Measurements from ENCODE around the gene WWOX. TPM values are rescaled to one million over a fixed set of nuclear protein-coding genes. Genes with fewer than 3 reads are reported as not detected.

WWOX gene
- total RNA-seq, 4 donors from 2014 or later: 12.9 to 53.5 (median 25.6) TPM

DNA sequence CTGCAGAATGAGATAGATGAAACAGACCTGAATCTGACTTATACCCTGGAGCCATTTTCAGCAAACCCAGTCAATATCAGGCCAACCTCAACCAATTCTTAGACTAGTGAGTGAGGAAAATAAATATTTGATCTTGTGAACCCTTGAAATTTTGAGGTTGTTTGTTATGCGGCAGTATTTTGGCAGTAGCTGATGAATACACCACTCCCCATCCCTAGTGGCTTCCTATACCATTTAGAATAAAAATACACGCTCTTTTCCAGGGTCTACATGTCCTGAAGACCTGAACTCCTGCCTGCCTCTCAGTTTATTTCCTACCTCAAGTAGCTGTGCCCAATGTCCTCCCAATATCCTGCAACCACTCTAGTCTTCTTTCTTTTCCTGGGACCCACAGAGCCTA is 647.3 kb downstream of the WWOX start:
- H3K4me1 ChIP-seq: peaks cover 0 to 23% (median 8%) of the 10 kb centered on the region in 3 donors
- H3K4me3 ChIP-seq: no peak overlapping the region
- H3K27ac ChIP-seq: no peak overlapping the region
- no peak for ATAC-seq
- H3K36me3 ChIP-seq: no peaks in the 10 kb centered on the region
- no peaks in the 10 kb centered on the region for H3K27me3 ChIP-seq
- no peaks in the 10 kb centered on the region for H3K9me3 ChIP-seq
- no peak for TF ChIP-seq POLR2A (IDR thresholded peaks at IDR 0.05)
- 92 to 97% methylated on average over 2 of the region's 2 CpGs for whole genome bisulfite sequencing, 2 donors (ENCODE audit: low coverage in 1 of 2)

DNA sequence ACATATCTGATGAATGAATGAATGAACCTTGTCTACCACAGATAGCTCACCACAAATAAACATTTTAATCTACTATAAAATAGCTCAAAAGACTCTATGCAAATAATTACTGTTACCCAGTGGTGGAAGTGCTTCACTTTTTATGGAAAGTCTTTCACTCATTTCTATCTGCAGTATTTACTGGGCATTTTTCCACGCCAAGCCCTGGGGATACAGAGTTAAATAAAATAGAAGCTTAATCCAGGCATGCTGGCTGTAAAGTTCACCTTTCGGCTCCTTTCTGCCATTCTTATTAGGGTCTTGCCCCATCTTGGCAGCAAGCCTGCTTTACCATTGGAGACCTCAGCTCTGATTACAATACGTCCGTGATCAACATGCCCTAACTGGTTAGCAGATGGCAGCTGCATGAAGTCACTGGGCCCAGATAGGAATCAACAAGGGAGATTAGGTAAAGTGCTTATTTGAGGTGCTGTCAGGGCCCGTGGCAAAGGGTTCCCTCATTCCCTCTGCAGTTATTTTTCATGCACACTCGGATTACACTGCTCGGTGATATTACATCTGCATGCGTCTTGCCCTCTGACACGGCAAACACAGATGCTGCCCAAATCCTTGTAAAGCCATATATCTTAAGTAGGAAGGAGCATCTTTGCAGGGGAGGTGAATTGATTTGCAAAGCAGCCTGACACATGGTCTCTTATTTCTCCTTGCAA is 648.9 kb downstream of the WWOX start:
- Histone ChIP-seq H3K27ac (no peak overlapping the region), H3K27me3 (no peaks in the 10 kb centered on the region), H3K36me3 (no peaks in the 10 kb centered on the region), H3K4me3 (no peak overlapping the region), H3K4me1 (peaks cover 0 to 31% (median 8%) of the 10 kb centered on the region in 3 donors), H3K9me3 (no peaks in the 10 kb centered on the region)
- ATAC-seq: no peak
- no peak for TF ChIP-seq EP300 (IDR thresholded peaks at IDR 0.05)
- TF ChIP-seq POLR2AphosphoS5 (IDR thresholded peaks at IDR 0.05): no peak
- TF ChIP-seq, protein P1, sequence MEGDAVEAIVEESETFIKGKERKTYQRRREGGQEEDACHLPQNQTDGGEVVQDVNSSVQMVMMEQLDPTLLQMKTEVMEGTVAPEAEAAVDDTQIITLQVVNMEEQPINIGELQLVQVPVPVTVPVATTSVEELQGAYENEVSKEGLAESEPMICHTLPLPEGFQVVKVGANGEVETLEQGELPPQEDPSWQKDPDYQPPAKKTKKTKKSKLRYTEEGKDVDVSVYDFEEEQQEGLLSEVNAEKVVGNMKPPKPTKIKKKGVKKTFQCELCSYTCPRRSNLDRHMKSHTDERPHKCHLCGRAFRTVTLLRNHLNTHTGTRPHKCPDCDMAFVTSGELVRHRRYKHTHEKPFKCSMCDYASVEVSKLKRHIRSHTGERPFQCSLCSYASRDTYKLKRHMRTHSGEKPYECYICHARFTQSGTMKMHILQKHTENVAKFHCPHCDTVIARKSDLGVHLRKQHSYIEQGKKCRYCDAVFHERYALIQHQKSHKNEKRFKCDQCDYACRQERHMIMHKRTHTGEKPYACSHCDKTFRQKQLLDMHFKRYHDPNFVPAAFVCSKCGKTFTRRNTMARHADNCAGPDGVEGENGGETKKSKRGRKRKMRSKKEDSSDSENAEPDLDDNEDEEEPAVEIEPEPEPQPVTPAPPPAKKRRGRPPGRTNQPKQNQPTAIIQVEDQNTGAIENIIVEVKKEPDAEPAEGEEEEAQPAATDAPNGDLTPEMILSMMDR (IDR thresholded peaks at IDR 0.05): no peak
- TF ChIP-seq POLR2A (IDR thresholded peaks at IDR 0.05): no peak
- WGBS, 2 donors (ENCODE audit: low coverage in 1 of 2): 90 to 96% methylated on average over 8 to 9 of the region's 9 CpGs

DNA sequence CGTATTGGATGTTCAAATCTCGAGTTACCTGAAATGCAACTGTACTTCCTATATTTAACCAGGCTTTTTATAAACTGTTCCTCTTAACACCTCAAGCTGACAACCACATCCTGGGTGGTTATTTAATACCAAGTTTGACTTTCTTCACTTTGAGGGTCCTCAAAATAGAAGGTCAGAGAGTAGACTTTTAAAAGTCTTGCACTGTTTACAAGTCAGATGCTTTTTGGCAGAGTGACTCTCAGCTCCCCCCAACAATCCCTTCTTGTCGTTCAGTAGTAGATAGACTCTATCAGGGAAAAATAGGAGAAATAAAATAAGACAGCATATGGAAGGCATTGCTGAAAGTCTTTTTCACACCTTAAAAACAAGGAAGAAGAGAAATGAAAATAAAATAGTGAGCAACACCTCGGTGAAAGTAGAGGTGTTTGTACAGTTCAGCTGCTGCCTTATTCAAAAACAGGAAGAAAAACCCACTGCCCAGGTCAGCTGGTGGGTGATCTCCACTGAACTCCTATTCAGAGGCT is 650.4 kb downstream of the WWOX start:
- 51 to 79% methylated on average over 3 to 4 of the region's 4 CpGs for WGBS, 2 donors (ENCODE audit: low coverage in 1 of 2)
- no peaks in the 10 kb centered on the region for H3K9me3 ChIP-seq

DNA sequence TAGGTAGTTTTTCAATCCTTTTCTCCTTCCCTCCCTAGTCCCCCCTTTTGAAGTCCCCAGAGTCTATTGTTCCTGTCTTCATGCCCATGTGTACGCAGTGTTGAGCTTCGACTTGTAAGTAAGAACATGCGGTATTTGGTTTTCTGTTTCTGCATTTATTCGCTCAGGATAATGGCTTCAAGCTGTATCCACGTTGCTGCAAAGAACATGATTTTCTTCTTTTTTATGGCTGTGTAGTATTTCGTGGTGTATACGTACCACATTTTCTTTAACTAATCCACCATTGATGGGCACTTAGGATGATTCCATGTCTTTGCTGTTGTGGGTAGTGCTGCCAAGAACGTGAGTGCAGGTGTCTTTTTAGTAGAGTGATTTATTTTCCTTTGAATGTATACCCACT is 651.2 kb downstream of the WWOX start:
- H3K36me3 ChIP-seq: no peaks in the 10 kb centered on the region
- peaks cover 0 to 20% (median 5%) of the 10 kb centered on the region in 3 donors for H3K4me1 ChIP-seq
- no peaks in the 10 kb centered on the region for H3K27me3 ChIP-seq
- no peak overlapping the region for H3K27ac ChIP-seq
- H3K9me3 ChIP-seq: no peaks in the 10 kb centered on the region
- 88 to 100% methylated on average over 3 to 8 of the region's 8 CpGs for WGBS, 2 donors (ENCODE audit: low coverage in 1 of 2)
- no peak overlapping the region for H3K4me3 ChIP-seq
- TF ChIP-seq POLR2AphosphoS5 (IDR thresholded peaks at IDR 0.05) (no peak), POLR2A (IDR thresholded peaks at IDR 0.05) (no peak), EP300 (IDR thresholded peaks at IDR 0.05) (no peak)
- TF ChIP-seq, protein P1 (IDR thresholded peaks at IDR 0.05): no peak
- no peak for ATAC-seq

More for the DNA sequence above, 650.4 kb downstream of the WWOX start:
- H3K27me3 ChIP-seq: no peaks in the 10 kb centered on the region
- H3K36me3 ChIP-seq: no peaks in the 10 kb centered on the region
- H3K27ac ChIP-seq: no peak overlapping the region
- H3K4me1 ChIP-seq: peaks cover 0 to 26% (median 6%) of the 10 kb centered on the region in 3 donors
- TF ChIP-seq, protein P1 (IDR thresholded peaks at IDR 0.05): no peak
- TF ChIP-seq POLR2AphosphoS5 (IDR thresholded peaks at IDR 0.05) (no peak), EP300 (IDR thresholded peaks at IDR 0.05) (no peak)
- ATAC-seq: no peak
- no peak overlapping the region for H3K4me3 ChIP-seq

DNA sequence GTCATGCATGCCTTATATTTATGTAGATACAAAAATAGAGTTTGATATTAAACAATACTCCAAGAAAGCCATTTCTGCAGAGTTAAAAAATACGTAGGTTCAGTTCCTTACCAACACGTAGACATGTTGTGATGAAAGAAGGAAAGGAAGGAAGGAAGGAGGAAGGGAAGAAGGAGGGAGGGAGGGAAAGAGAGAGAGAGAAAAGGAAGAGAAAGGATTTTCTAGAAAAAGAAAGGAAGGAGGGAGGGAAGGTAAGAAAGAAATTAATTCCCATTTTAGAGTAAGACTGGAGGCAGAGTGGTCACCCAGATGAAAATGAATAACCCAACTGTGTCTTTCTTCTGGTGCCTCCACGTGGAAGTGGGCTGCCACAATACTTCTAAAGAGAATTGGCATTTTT is 652.1 kb downstream of the WWOX start:
- no peak for ATAC-seq
- H3K27ac ChIP-seq: no peak overlapping the region
- H3K36me3 ChIP-seq: no peaks in the 10 kb centered on the region
- TF ChIP-seq POLR2A (IDR thresholded peaks at IDR 0.05) (no peak), EP300 (IDR thresholded peaks at IDR 0.05) (no peak), POLR2AphosphoS5 (IDR thresholded peaks at IDR 0.05) (no peak)
- TF ChIP-seq, protein P1 (IDR thresholded peaks at IDR 0.05): no peak
- 83 to 92% methylated on average over 3 of the region's 3 CpGs for WGBS, 2 donors (ENCODE audit: low coverage in 1 of 2)
- no peaks in the 10 kb centered on the region for H3K9me3 ChIP-seq
- H3K27me3 ChIP-seq: no peaks in the 10 kb centered on the region
- H3K4me1 ChIP-seq: peaks cover 0 to 22% (median 0%) of the 10 kb centered on the region in 3 donors
- H3K4me3 ChIP-seq: no peak overlapping the region

All from gastroesophageal sphincter (tissue), 4 donors.